ENCODE data around the gene TRIM56. TPM values are rescaled to one million over a fixed set of nuclear protein-coding genes. Genes with fewer than 3 reads are reported as not detected.

The TRIM56 gene
- total and polyA plus RNA-seq, 2 of the 13 experiments (the other 11 are each of a cell fraction or from before 2014, with no cell fraction given): 3.2 to 7.1 TPM

DNA sequence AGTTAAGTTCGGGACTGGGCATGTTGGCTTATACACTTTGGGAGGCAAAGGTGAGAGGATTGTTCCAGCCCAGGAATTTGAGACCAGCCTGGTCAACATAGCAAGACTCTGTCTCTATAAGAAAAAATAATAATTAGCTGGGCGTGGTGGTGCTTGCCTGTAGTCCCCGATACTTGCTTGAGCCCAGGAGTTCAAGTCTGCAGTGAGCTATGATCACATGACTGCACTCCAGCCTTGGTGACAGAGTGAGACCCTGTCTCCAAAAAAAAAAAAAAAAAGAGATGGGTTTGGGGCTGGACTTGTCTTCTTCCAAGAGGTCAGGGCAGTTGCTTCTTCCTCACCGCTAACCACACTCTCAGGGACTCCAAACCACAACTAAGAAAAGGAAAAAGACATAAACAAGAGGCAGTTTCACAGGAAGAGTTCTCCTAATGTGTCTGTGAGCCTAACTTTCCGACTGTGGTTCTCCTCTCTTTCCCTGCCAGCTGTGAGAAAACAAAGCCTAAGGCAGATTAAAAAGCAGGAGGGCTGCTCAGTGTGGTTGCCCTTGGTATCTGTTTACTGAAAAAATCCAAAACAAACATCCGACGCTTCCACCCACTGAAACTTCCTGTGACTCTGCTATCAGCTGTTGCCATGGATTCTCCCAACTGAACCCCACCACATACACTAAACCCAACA is 39.2 kb downstream of the TRIM56 start (continued):
- TF ChIP-seq, protein P1, sequence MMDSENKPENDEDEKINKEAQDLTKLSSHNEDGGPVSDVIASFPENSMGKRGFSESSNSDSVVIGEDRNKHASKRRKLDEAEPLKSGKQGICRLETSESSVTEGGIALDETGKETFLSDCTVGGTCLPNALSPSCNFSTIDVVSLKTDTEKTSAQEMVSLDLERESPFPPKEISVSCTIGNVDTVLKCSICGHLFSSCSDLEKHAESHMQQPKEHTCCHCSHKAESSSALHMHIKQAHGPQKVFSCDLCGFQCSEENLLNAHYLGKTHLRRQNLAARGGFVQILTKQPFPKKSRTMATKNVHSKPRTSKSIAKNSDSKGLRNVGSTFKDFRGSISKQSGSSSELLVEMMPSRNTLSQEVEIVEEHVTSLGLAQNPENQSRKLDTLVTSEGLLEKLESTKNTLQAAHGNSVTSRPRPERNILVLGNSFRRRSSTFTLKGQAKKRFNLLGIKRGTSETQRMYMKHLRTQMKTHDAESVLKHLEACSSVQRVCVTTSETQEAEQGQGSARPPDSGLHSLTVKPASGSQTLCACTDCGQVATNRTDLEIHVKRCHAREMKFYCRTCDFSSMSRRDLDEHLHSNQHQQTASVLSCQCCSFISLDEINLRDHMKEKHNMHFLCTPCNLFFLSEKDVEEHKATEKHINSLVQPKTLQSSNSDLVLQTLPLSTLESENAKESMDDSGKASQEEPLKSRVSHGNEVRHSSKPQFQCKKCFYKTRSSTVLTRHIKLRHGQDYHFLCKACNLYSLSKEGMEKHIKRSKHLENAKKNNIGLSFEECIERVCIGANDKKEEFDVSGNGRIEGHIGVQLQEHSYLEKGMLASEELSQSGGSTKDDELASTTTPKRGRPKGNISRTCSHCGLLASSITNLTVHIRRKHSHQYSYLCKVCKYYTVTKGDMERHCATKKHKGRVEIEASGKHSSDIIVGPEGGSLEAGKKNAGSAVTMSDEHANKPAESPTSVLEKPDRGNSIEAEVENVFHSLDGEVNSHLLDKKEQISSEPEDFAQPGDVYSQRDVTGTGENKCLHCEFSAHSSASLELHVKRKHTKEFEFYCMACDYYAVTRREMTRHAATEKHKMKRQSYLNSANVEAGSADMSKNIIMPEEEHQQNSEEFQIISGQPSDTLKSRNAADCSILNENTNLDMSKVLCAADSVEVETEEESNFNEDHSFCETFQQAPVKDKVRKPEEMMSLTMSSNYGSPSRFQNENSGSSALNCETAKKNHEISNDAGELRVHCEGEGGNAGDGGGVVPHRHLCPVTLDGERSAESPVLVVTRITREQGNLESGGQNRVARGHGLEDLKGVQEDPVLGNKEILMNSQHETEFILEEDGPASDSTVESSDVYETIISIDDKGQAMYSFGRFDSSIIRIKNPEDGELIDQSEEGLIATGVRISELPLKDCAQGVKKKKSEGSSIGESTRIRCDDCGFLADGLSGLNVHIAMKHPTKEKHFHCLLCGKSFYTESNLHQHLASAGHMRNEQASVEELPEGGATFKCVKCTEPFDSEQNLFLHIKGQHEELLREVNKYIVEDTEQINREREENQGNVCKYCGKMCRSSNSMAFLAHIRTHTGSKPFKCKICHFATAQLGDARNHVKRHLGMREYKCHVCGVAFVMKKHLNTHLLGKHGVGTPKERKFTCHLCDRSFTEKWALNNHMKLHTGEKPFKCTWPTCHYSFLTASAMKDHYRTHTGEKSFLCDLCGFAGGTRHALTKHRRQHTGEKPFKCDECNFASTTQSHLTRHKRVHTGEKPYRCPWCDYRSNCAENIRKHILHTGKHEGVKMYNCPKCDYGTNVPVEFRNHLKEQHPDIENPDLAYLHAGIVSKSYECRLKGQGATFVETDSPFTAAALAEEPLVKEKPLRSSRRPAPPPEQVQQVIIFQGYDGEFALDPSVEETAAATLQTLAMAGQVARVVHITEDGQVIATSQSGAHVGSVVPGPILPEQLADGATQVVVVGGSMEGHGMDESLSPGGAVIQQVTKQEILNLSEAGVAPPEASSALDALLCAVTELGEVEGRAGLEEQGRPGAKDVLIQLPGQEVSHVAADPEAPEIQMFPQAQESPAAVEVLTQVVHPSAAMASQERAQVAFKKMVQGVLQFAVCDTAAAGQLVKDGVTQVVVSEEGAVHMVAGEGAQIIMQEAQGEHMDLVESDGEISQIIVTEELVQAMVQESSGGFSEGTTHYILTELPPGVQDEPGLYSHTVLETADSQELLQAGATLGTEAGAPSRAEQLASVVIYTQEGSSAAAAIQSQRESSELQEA (CRISPR knock-in tag; IDR thresholded peaks at IDR 0.05; ENCODE audit: not compliant biosample characterization): no peak
- TF ChIP-seq ZIK1 (CRISPR knock-in tag; IDR thresholded peaks at IDR 0.05; ENCODE audit: borderline replicate concordance, low read depth) (no peak), ZNF543 (CRISPR knock-in tag; IDR thresholded peaks at IDR 0.05) (no peak), CREM (IDR thresholded peaks at IDR 0.05) (peak; percentile 65), CREM (CRISPR knock-in tag; IDR thresholded peaks at IDR 0.05) (no peak), PHF5A (CRISPR knock-in tag; IDR thresholded peaks at IDR 0.05; ENCODE audit: low read depth, unreplicated experiment) (no peak), ZNF772 (CRISPR knock-in tag; IDR thresholded peaks at IDR 0.05) (no peak), ZNF263 (CRISPR knock-in tag; IDR thresholded peaks at IDR 0.05) (no peak), GTF2F1 (IDR thresholded peaks at IDR 0.05; ENCODE audit: low read length) (no peak), MEF2D (CRISPR knock-in tag; IDR thresholded peaks at IDR 0.05) (peak; percentile 73), ZNF34 (CRISPR knock-in tag; IDR thresholded peaks at IDR 0.05; ENCODE audit: borderline replicate concordance) (no peak)
- TF ChIP-seq, protein P2, sequence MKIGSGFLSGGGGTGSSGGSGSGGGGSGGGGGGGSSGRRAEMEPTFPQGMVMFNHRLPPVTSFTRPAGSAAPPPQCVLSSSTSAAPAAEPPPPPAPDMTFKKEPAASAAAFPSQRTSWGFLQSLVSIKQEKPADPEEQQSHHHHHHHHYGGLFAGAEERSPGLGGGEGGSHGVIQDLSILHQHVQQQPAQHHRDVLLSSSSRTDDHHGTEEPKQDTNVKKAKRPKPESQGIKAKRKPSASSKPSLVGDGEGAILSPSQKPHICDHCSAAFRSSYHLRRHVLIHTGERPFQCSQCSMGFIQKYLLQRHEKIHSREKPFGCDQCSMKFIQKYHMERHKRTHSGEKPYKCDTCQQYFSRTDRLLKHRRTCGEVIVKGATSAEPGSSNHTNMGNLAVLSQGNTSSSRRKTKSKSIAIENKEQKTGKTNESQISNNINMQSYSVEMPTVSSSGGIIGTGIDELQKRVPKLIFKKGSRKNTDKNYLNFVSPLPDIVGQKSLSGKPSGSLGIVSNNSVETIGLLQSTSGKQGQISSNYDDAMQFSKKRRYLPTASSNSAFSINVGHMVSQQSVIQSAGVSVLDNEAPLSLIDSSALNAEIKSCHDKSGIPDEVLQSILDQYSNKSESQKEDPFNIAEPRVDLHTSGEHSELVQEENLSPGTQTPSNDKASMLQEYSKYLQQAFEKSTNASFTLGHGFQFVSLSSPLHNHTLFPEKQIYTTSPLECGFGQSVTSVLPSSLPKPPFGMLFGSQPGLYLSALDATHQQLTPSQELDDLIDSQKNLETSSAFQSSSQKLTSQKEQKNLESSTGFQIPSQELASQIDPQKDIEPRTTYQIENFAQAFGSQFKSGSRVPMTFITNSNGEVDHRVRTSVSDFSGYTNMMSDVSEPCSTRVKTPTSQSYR (CRISPR knock-in tag; IDR thresholded peaks at IDR 0.05; ENCODE audit: borderline replicate concordance): no peak
- TF ChIP-seq, protein P3, sequence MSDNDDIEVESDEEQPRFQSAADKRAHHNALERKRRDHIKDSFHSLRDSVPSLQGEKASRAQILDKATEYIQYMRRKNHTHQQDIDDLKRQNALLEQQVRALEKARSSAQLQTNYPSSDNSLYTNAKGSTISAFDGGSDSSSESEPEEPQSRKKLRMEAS (IDR thresholded peaks at IDR 0.05): peak; percentile 42; the same call in 1 of the 2 replicates
- TF ChIP-seq, protein P4, sequence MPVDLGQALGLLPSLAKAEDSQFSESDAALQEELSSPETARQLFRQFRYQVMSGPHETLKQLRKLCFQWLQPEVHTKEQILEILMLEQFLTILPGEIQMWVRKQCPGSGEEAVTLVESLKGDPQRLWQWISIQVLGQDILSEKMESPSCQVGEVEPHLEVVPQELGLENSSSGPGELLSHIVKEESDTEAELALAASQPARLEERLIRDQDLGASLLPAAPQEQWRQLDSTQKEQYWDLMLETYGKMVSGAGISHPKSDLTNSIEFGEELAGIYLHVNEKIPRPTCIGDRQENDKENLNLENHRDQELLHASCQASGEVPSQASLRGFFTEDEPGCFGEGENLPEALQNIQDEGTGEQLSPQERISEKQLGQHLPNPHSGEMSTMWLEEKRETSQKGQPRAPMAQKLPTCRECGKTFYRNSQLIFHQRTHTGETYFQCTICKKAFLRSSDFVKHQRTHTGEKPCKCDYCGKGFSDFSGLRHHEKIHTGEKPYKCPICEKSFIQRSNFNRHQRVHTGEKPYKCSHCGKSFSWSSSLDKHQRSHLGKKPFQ (CRISPR knock-in tag; IDR thresholded peaks at IDR 0.05; ENCODE audit: insufficient replicate concordance): no peak
- TF ChIP-seq, protein P5, sequence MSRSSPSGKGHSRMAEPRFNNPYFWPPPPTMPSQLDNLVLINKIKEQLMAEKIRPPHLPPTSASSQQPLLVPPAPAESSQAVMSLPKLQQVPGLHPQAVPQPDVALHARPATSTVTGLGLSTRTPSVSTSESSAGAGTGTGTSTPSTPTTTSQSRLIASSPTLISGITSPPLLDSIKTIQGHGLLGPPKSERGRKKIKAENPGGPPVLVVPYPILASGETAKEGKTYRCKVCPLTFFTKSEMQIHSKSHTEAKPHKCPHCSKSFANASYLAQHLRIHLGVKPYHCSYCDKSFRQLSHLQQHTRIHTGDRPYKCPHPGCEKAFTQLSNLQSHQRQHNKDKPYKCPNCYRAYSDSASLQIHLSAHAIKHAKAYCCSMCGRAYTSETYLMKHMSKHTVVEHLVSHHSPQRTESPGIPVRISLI (CRISPR knock-in tag; IDR thresholded peaks at IDR 0.05; ENCODE audit: borderline replicate concordance): peak; percentile 60; the same call in 1 of the 2 replicates
